Measurements from ENCODE around the gene PRKAG2.

Gene PRKAG2

DNA sequence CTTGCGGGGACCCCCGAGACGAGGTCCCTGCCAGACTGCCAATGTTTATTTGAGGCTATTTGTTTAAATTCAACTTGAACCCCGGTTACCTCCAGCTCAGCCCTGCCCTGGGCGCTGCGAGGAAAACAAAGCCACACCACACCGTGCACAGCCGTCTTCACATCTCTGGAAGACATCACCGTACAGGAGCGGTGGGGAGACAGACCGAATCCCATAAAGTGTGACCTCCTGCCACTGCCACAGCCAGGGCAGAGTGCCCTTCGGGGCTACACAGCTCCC lies 40.0 kb downstream of the PRKAG2 start:
- H3K4me3 ChIP-seq (IDR thresholded peaks at IDR 0.05; ENCODE audit: insufficient read depth, low read depth, low read length): no peak overlapping the region
- H3K36me3 ChIP-seq (ENCODE audit: insufficient read depth): no peaks in the 10 kb centered on the region
- no peaks in the 10 kb centered on the region for H3K79me2 ChIP-seq (ENCODE audit: insufficient read depth, low read depth)
- no peaks in the 10 kb centered on the region for H3K4me1 ChIP-seq (ENCODE audit: low read depth, poor library complexity, severe bottlenecking)
- no peak overlapping the region for H3K4me2 ChIP-seq
- no peak overlapping the region for H3K9ac ChIP-seq
- H3K27me3 ChIP-seq (ENCODE audit: insufficient read depth, low read depth): no peaks in the 10 kb centered on the region
- H2AFZ ChIP-seq (ENCODE audit: low read depth): no peak overlapping the region
- no peak overlapping the region for H3K27ac ChIP-seq
- TF ChIP-seq, protein P1, sequence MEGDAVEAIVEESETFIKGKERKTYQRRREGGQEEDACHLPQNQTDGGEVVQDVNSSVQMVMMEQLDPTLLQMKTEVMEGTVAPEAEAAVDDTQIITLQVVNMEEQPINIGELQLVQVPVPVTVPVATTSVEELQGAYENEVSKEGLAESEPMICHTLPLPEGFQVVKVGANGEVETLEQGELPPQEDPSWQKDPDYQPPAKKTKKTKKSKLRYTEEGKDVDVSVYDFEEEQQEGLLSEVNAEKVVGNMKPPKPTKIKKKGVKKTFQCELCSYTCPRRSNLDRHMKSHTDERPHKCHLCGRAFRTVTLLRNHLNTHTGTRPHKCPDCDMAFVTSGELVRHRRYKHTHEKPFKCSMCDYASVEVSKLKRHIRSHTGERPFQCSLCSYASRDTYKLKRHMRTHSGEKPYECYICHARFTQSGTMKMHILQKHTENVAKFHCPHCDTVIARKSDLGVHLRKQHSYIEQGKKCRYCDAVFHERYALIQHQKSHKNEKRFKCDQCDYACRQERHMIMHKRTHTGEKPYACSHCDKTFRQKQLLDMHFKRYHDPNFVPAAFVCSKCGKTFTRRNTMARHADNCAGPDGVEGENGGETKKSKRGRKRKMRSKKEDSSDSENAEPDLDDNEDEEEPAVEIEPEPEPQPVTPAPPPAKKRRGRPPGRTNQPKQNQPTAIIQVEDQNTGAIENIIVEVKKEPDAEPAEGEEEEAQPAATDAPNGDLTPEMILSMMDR (conservative IDR thresholded peaks at IDR 0.05; ENCODE audit: low read depth, low read length): no peak
- no peaks in the 10 kb centered on the region for H4K20me1 ChIP-seq (ENCODE audit: insufficient read depth)

DNA sequence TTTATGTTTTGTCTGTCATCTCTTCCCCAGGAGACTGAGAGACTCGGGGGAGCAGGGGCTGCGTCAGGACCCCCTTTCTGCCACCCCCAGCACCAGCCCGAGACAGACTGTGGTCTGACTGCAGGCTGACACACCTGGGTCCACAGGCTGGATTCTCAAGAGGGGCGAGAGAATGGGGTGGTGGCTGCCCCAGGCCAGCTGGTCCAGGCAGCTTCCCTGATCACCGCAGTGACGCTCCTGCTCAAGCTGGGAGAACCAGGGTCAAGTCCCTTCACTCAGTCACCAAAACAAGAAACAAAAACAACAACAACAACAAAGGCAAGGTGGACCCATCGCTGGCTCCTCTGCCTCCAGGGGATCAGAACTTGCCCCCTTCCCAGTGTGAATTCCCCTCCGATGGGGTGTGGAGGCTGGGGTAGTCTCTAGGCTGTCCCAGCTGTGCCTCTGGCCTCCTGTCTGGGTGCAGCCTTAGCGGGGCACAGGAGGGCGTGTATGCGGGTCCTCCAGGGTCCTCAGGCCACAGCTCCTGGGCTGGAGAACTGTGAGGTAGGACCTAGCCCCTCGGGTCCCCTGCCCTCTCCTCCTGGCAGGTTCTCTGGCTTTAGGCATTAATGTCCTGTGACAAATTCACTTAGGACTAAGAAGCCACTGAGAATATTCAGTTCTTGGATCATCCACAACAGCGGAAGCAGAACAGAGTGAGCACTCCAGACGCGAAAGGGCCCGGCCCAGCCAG lies 40.6 kb downstream of the PRKAG2 start:
- no peak overlapping the region for H2AFZ ChIP-seq (ENCODE audit: low read depth)
- no peak overlapping the region for H3K9ac ChIP-seq
- TF ChIP-seq, protein P1 (conservative IDR thresholded peaks at IDR 0.05; ENCODE audit: low read depth, low read length): no peak
- H3K36me3 ChIP-seq (ENCODE audit: insufficient read depth): no peaks in the 10 kb centered on the region
- H3K27ac ChIP-seq: no peak overlapping the region
- H3K4me1 ChIP-seq (ENCODE audit: low read depth, poor library complexity, severe bottlenecking): no peaks in the 10 kb centered on the region
- no peaks in the 10 kb centered on the region for H3K27me3 ChIP-seq (ENCODE audit: insufficient read depth, low read depth)
- no peak overlapping the region for H3K4me3 ChIP-seq (IDR thresholded peaks at IDR 0.05; ENCODE audit: insufficient read depth, low read depth, low read length)
- H4K20me1 ChIP-seq (ENCODE audit: insufficient read depth): no peaks in the 10 kb centered on the region
- H3K79me2 ChIP-seq (ENCODE audit: insufficient read depth, low read depth): no peaks in the 10 kb centered on the region
- no peak overlapping the region for H3K4me2 ChIP-seq

DNA sequence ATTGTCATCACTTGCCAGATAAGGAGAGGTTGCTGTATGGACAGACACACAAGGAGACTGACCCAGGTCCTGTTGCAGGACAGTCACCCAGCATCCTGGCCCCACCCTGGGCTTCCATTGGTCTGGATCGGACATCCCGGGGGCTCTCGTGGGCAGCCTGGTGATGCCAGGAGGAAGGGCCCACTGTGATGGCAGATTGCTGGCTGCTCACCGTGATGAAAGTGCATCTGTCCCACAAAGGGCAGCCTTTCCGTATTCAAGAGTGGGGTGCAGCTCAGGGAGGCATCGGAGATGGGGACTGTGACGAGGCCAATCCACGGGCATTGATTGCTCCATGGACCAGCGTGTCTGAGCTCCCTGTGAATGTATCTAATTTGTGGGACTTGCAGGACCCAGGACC lies 41.3 kb downstream of the PRKAG2 start:
- H3K27ac ChIP-seq: no peak overlapping the region

DNA sequence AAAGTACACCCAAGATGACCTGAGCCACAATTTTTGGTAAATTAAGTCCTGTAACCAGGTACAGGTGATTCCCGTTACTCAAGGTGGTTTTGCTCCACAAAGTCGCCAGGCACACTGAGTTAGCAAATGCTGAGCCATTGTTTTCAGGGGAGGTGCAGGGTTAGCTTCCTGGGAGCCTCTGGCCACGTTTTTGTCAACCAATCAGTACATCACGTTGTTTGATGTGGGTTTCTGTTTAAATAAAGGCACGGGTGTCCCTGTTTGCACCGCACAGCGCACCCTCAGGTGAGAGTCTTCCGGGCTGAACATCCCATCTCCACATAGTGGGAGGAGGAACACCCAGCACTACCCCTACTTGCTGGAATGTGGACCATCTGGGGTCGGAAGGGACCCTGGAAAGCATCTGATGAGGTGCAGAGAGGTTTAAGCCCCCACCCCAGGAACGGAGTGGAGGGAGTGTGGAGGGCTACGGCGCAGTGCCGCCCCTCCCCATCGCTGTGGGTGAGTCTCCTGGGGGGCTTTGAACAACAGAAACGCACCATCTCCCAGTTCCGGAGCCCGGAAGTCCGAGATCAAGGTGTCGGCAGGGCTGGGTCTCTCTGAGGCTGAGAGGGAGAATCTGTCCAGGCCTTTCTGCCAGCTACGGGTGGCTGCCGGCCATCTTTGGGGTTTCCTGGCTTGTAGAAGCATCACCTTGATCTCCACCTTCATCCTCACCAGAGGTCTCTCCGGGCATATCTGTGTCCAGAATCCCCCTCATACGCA lies 42.5 kb downstream of the PRKAG2 start:
- no peak overlapping the region for H3K9ac ChIP-seq

More for the DNA sequence above, 41.3 kb downstream of the PRKAG2 start:
- H3K4me1 ChIP-seq (ENCODE audit: low read depth, poor library complexity, severe bottlenecking): no peaks in the 10 kb centered on the region
- no peaks in the 10 kb centered on the region for H3K27me3 ChIP-seq (ENCODE audit: insufficient read depth, low read depth)
- H3K4me2 ChIP-seq: no peak overlapping the region
- no peaks in the 10 kb centered on the region for H3K36me3 ChIP-seq (ENCODE audit: insufficient read depth)
- TF ChIP-seq, protein P1 (conservative IDR thresholded peaks at IDR 0.05; ENCODE audit: low read depth, low read length): no peak
- H3K9ac ChIP-seq: no peak overlapping the region
- no peaks in the 10 kb centered on the region for H3K79me2 ChIP-seq (ENCODE audit: insufficient read depth, low read depth)
- no peaks in the 10 kb centered on the region for H4K20me1 ChIP-seq (ENCODE audit: insufficient read depth)
- no peak overlapping the region for H3K4me3 ChIP-seq (IDR thresholded peaks at IDR 0.05; ENCODE audit: insufficient read depth, low read depth, low read length)
- H2AFZ ChIP-seq (ENCODE audit: low read depth): no peak overlapping the region

More for the DNA sequence above, 42.5 kb downstream of the PRKAG2 start:
- TF ChIP-seq, protein P1 (conservative IDR thresholded peaks at IDR 0.05; ENCODE audit: low read depth, low read length): no peak
- no peaks in the 10 kb centered on the region for H3K27me3 ChIP-seq (ENCODE audit: insufficient read depth, low read depth)
- no peak overlapping the region for H3K27ac ChIP-seq
- H3K36me3 ChIP-seq (ENCODE audit: insufficient read depth): no peaks in the 10 kb centered on the region
- no peaks in the 10 kb centered on the region for H3K79me2 ChIP-seq (ENCODE audit: insufficient read depth, low read depth)
- no peaks in the 10 kb centered on the region for H4K20me1 ChIP-seq (ENCODE audit: insufficient read depth)
- no peaks in the 10 kb centered on the region for H3K4me1 ChIP-seq (ENCODE audit: low read depth, poor library complexity, severe bottlenecking)
- H2AFZ ChIP-seq (ENCODE audit: low read depth): no peak overlapping the region
- H3K4me2 ChIP-seq: no peak overlapping the region
- no peak overlapping the region for H3K4me3 ChIP-seq (IDR thresholded peaks at IDR 0.05; ENCODE audit: insufficient read depth, low read depth, low read length)
